Stomach (tissue), 4 donors: Measurements from ENCODE around the gene CTSV.

Source experiments
- CTCF ChIP-seq, 7 experiments: fragments of 450-650 bp in 4 of 7; fragments of 200-600 bp in 3 of 7; sonication (generic) in 3 of 7; IDR thresholded peaks; one replicate each; pipeline ENCODE4 v1.5.1; 2016 to 2019; ENCODE audit warnings: antibody characterized with exemption in 7 of 7, control low read depth in 2 of 7, mild to moderate bottlenecking in 1 of 7
- EP300 ChIP-seq: sonication (generic); formaldehyde crosslinking; IDR thresholded peaks from one replicate; pipeline ENCODE4 v1.6.1; 2017; ENCODE audit warnings: antibody characterized with exemption
- POLR2A ChIP-seq, 4 donors: fragments of 450-650 bp; IDR thresholded peaks; one replicate each; pipeline ENCODE4 v1.6.1; 2016; ENCODE audit warnings: antibody characterized with exemption in 4 of 4, control low read depth in 2 of 4, mild to moderate bottlenecking in 1 of 4, moderate library complexity in 1 of 4
- POLR2AphosphoS5 ChIP-seq, 3 donors: sonication (generic); formaldehyde crosslinking; IDR thresholded peaks; one replicate each; pipeline ENCODE4 v1.6.1; 2016; ENCODE audit warnings: antibody characterized with exemption in 3 of 3

- TF ChIP-seq CTCF (IDR thresholded peaks at IDR 0.05) (no peak), POLR2A (IDR thresholded peaks at IDR 0.05) (no peak), EP300 (no peak), POLR2AphosphoS5 (IDR thresholded peaks at IDR 0.05) (no peak)
Observed at GRCh38 chr9:97039514-97039860, 545 bp upstream of the CTSV start.
